Skeletal muscle cell (primary cell): ENCODE results near the gene CCDC92.

Source experiments
- DNase-seq: peaks from one replicate; pipeline ENCODE4 v3.0.0-alpha.2; 2010; ENCODE audit warnings: low read depth
- H3K4me3 ChIP-seq: 2 replicates; pipeline ENCODE4 v1.5.1; 2011; ENCODE audit warnings: low read depth, mild to moderate bottlenecking, control low read depth, low read length, moderate library complexity

Gene CCDC92

GRCh38 chr12:124004233-124004875, 31.7 kb upstream of the CCDC92 start:
- no peak for DNase-seq
- H3K4me3 ChIP-seq, result no peak overlapping the region

- no peak for DNase-seq
- H3K4me3 ChIP-seq, result no peak overlapping the region
Measured at GRCh38 chr12:124002654-124003053, 30.0 kb upstream of the CCDC92 start.

GRCh38 chr12:124002021-124002644, 29.5 kb upstream of the CCDC92 start:
- no peak overlapping the region for H3K4me3 ChIP-seq
- no peak for DNase-seq

GRCh38 chr12:124001343-124001742, 28.7 kb upstream of the CCDC92 start:
- DNase-seq, result no peak
- H3K4me3 ChIP-seq, result no peak overlapping the region

- no peak for DNase-seq
- no peak overlapping the region for H3K4me3 ChIP-seq
Measured at GRCh38 chr12:124000111-124000510, 27.5 kb upstream of the CCDC92 start.

GRCh38 chr12:123998991-123999359, 26.3 kb upstream of the CCDC92 start:
- DNase-seq, result no peak
- H3K4me3 ChIP-seq, result no peak overlapping the region

- no peak for DNase-seq
- H3K4me3 ChIP-seq, result no peak overlapping the region
Measured at GRCh38 chr12:123998344-123998990, 25.8 kb upstream of the CCDC92 start.

- DNase-seq, result no peak
- H3K4me3 ChIP-seq, result no peak overlapping the region
Measured at GRCh38 chr12:123997908-123998307, 25.3 kb upstream of the CCDC92 start.

- no peak for DNase-seq
Measured at GRCh38 chr12:123997033-123997822, 24.6 kb upstream of the CCDC92 start.

GRCh38 chr12:123996581-123996980, 23.9 kb upstream of the CCDC92 start:
- no peak overlapping the region for H3K4me3 ChIP-seq

More at GRCh38 chr12:123997033-123997822, 24.6 kb upstream of the CCDC92 start:
- H3K4me3 ChIP-seq, result no peak overlapping the region

GRCh38 chr12:123995023-123995748, 22.6 kb upstream of the CCDC92 start:
- peak; percentile 49 for DNase-seq
- H3K4me3 ChIP-seq, result no peak overlapping the region

More at GRCh38 chr12:123996581-123996980, 23.9 kb upstream of the CCDC92 start:
- DNase-seq, result no peak

- no peak overlapping the region for H3K4me3 ChIP-seq
- DNase-seq, result no peak
Measured at GRCh38 chr12:123992118-123992825, 19.6 kb upstream of the CCDC92 start.

- no peak for DNase-seq
- H3K4me3 ChIP-seq, result no peak overlapping the region
Measured at GRCh38 chr12:123991372-123991951, 18.8 kb upstream of the CCDC92 start.

- H3K4me3 ChIP-seq, result no peak overlapping the region
- peak; percentile 79 for DNase-seq
Measured at GRCh38 chr12:123990511-123990910, 17.9 kb upstream of the CCDC92 start.

- no peak overlapping the region for H3K4me3 ChIP-seq
- no peak for DNase-seq
Measured at GRCh38 chr12:123989753-123990152, 17.1 kb upstream of the CCDC92 start.

- DNase-seq, result no peak
- no peak overlapping the region for H3K4me3 ChIP-seq
Measured at GRCh38 chr12:123989168-123989567, 16.5 kb upstream of the CCDC92 start.

GRCh38 chr12:123987022-123987421, 14.4 kb upstream of the CCDC92 start:
- no peak for DNase-seq

GRCh38 chr12:123986374-123986965, 13.8 kb upstream of the CCDC92 start:
- H3K4me3 ChIP-seq, result no peak overlapping the region
- DNase-seq, result no peak

More at GRCh38 chr12:123987022-123987421, 14.4 kb upstream of the CCDC92 start:
- H3K4me3 ChIP-seq, result no peak overlapping the region
